ENCODE data around the gene HOXD12. TPM values are rescaled to one million over a fixed set of nuclear protein-coding genes. Genes with fewer than 3 reads are reported as not detected.
A peak's percentile ranks its signal among the peaks of the same experiment; 100 is the strongest.

The HOXD12 gene
- total RNA-seq, 4 donors from 2014 or later: not detected

DNA sequence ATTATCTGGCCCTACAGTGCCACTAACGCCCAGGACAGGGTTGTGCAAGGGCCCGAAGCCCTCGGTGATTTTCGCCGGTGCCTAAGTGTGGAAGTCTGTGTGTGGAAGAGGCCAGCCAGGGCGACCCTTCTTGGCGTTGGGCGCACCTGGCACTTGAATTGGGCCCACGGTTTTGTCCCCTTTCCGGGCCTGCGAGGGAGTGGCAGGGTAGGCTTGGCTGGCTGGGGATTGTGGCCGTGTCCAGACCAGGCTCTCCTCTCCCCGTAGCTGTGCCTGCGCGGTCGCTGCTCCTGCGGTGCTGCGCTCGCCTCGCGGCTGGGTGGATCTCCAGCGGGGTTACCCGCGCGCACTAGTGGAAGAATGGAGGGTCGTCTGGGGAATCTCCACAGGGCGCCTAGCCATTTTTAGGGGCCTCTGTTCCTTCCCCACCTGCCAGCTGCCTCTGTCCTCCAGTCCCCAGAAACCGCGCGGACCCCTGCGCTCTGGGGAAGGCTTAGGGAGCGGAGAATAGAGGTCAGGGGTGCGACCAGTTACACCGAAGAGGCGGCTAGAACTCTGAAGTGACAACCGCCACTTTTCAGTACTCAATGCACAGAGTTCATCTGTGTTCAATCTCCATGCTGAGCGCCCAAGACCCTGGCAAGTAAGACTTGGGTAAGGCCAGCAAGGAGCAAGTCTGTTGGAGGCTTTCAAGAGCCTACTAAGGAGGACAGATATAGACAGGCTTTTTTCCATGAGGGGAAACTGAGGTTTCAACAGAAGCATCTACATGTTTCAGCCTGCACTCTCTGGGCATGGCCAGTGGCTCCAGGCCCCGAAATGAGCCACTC is 31.8 kb upstream of the HOXD12 start:
- no peak overlapping the region for H3K27ac ChIP-seq
- 10% methylated on average over 19 to 38 of the region's 38 CpGs for WGBS, 2 donors
- H3K9me3 ChIP-seq: no peaks in the 10 kb centered on the region
- H3K4me3 ChIP-seq: peak overlapping the region in 2 of 4 donors; percentile 30 to 42
- H3K27me3 ChIP-seq: peaks cover 0 to 97% of the 10 kb centered on the region in 2 donors
- H3K36me3 ChIP-seq: no peaks in the 10 kb centered on the region
- no peak for DNase-seq (ENCODE audit: low spot score in 2 of 2)
- TF ChIP-seq, protein P1, sequence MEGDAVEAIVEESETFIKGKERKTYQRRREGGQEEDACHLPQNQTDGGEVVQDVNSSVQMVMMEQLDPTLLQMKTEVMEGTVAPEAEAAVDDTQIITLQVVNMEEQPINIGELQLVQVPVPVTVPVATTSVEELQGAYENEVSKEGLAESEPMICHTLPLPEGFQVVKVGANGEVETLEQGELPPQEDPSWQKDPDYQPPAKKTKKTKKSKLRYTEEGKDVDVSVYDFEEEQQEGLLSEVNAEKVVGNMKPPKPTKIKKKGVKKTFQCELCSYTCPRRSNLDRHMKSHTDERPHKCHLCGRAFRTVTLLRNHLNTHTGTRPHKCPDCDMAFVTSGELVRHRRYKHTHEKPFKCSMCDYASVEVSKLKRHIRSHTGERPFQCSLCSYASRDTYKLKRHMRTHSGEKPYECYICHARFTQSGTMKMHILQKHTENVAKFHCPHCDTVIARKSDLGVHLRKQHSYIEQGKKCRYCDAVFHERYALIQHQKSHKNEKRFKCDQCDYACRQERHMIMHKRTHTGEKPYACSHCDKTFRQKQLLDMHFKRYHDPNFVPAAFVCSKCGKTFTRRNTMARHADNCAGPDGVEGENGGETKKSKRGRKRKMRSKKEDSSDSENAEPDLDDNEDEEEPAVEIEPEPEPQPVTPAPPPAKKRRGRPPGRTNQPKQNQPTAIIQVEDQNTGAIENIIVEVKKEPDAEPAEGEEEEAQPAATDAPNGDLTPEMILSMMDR (IDR thresholded peaks at IDR 0.05): no peak
- TF ChIP-seq POLR2A (IDR thresholded peaks at IDR 0.05): no peak
- TF ChIP-seq EP300 (IDR thresholded peaks at IDR 0.05): no peak
- H3K4me1 ChIP-seq: peaks cover 0 to 36% (median 12%) of the 10 kb centered on the region in 4 donors

DNA sequence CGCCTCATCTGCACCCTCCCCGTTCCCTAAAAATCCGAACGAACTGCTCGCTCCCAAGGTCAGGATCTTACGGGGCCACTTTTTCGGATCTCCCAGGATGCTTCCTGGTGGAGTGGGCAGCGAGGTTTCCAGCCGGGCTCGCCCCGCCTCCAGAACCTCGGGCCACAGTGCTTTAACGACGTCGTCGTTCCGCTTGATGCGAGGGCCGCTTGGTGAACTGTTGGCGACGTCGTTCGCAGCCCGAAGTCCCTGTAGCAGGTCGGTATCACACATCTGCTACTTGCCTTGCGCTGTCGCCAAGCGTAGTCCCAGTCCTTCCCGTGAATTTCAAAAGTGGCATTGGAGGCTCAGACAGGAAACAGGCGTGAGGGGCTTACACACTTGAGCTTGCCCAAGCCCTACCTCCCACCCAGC is 31.2 kb upstream of the HOXD12 start:
- H3K9me3 ChIP-seq: no peaks in the 10 kb centered on the region
- peaks cover 0 to 42% (median 12%) of the 10 kb centered on the region in 4 donors for H3K4me1 ChIP-seq
- H3K36me3 ChIP-seq: no peaks in the 10 kb centered on the region
- no peak overlapping the region for H3K27ac ChIP-seq
- no peak for DNase-seq (ENCODE audit: low spot score in 2 of 2)
- peaks cover 0 to 97% of the 10 kb centered on the region in 2 donors for H3K27me3 ChIP-seq
- 6 to 10% methylated on average over 28 to 29 of the region's 30 CpGs for WGBS, 2 donors
- no peak for TF ChIP-seq POLR2A (IDR thresholded peaks at IDR 0.05)
- TF ChIP-seq, protein P1 (IDR thresholded peaks at IDR 0.05): no peak
- TF ChIP-seq EP300 (IDR thresholded peaks at IDR 0.05): no peak
- H3K4me3 ChIP-seq: no peak overlapping the region

DNA sequence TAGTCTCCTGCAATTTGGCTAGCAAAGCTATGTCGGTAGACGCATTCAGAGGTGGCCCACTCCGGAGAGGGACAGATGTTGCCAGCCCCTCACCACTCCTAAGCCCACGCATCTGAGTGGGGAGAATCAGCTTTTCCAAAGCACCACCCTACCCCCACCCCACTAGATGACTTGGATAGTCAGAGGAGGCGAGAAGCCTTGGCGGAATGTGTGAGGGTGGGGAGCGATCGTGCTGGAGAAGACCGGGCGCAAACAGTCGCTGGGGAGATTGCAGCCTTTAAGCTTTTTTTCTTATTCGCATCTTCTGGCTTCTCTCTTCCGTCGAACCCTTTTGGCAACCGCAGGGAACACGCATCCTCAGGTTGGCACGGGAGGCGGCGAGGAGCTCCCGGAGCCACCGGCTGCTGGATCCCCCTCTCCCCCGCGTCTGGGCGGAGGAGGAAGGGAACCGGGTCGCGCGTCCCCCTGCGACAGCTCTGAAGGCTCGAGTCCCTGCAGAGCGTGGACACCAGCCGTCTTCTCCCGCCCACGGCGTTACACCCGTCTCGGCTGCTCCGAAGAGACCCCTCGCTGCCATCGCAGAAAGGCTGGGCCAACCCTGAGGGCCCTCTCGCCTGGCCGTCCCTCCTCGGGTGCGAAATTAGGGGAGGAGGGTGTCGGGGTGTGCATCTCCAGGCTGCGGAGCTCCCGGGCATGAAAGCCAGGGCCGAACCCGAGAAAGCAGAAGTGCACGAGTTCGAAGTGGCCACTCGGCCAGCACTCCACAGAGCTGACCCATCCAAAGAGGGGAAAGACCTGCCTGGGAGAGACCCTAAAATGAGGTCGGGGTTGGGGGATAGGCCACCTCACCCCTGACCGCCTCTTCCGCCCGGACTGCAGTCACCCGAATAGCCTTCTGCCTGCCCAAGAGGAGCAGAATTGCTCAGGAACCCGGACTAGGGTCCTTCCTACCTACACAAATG is 28.0 kb upstream of the HOXD12 start:
- Histone ChIP-seq H3K36me3 (no peaks in the 10 kb centered on the region), H3K9me3 (no peaks in the 10 kb centered on the region), H3K4me3 (no peak overlapping the region), H3K27ac (no peak overlapping the region), H3K27me3 (peaks cover 0 to 100% of the 10 kb centered on the region in 2 donors), H3K4me1 (peaks cover 0 to 43% (median 12%) of the 10 kb centered on the region in 4 donors)
- no peak for DNase-seq (ENCODE audit: low spot score in 2 of 2)
- 10 to 15% methylated on average over 45 to 58 of the region's 58 CpGs for WGBS, 2 donors
- TF ChIP-seq POLR2A (IDR thresholded peaks at IDR 0.05) (no peak), EP300 (IDR thresholded peaks at IDR 0.05) (no peak)
- TF ChIP-seq, protein P1 (IDR thresholded peaks at IDR 0.05): no peak

DNA sequence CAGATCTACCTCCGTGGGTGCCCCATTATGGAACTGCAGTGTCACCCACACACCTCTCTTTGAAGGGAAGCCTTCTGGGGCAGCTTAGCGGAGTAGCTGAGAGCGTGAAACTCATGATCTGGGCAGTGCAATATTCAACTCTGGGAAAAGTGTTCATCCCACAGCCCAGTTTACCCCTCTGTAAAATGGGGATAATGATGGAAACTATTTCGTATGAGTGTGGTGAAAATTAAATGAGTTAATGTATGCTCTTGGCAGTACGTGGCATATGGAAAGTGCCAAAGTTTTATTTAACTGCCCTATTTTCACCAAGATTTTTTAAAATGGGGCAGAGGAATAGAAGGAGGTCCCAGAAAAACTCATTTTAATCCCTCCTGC is 27.3 kb upstream of the HOXD12 start:
- no peak for DNase-seq (ENCODE audit: low spot score in 2 of 2)
- WGBS, 2 donors: 36 to 38% methylated on average over 5 of the region's 5 CpGs
- Histone ChIP-seq H3K4me3 (no peak overlapping the region), H3K27ac (no peak overlapping the region), H3K36me3 (no peaks in the 10 kb centered on the region), H3K9me3 (no peaks in the 10 kb centered on the region), H3K27me3 (peaks cover 2 to 100% of the 10 kb centered on the region in 2 donors), H3K4me1 (peaks cover 0 to 36% (median 9%) of the 10 kb centered on the region in 4 donors)
- no peak for TF ChIP-seq POLR2A (IDR thresholded peaks at IDR 0.05)
- no peak for TF ChIP-seq EP300 (IDR thresholded peaks at IDR 0.05)
- TF ChIP-seq, protein P1 (IDR thresholded peaks at IDR 0.05): no peak
